Measurements from ENCODE around the gene TMEM247.

GRCh38 chr2:46528880-46529279 is 49.5 kb downstream of the TMEM247 start:
- TF ChIP-seq CTCF (IDR thresholded peaks at IDR 0.05; ENCODE audit: extremely low read depth in 1 of 2, insufficient read depth in 1 of 2, low read depth in 1 of 2, low read length in 2 of 2) (no peak), MAX (IDR thresholded peaks at IDR 0.05; ENCODE audit: insufficient read depth, insufficient read length) (no peak), POLR2A (IDR thresholded peaks at IDR 0.05; ENCODE audit: low read depth, low read length) (no peak)
